HG02970 (cell line): ENCODE measurements around the gene CYSRT1.
"Not testable (repeated sequence)": the region's sequence is repeated elsewhere in the genome, so short reads cannot be mapped to it uniquely, and the experiment has no call there.

Source experiments
- ATAC-seq: cut with Tn5 transposase; IDR thresholded peaks from one replicate; pipeline ENCODE4 v1.9.1; 2021; ENCODE audit warnings: mild to moderate bottlenecking, moderate library complexity, moderate number of reproducible peaks; ENCODE audit not compliant: unreplicated experiment, low FRiP score

Gene CYSRT1

GRCh38 chr9:137234055-137234697, 9.2 kb downstream of the CYSRT1 start:
- ATAC-seq, result no peak

- no peak for ATAC-seq
Observed at GRCh38 chr9:137234758-137235423, 9.9 kb downstream of the CYSRT1 start.

GRCh38 chr9:137235424-137236237, 10.7 kb downstream of the CYSRT1 start:
- no peak for ATAC-seq

- no peak for ATAC-seq
Observed at GRCh38 chr9:137236238-137236935, 11.4 kb downstream of the CYSRT1 start.

- no peak for ATAC-seq
Observed at GRCh38 chr9:137236936-137237421, 12.0 kb downstream of the CYSRT1 start.

- no peak for ATAC-seq
Observed at GRCh38 chr9:137237759-137238726, 13.1 kb downstream of the CYSRT1 start.

GRCh38 chr9:137239541-137240200, 14.7 kb downstream of the CYSRT1 start:
- not testable (repeated sequence) for ATAC-seq

GRCh38 chr9:137240318-137240840, 15.4 kb downstream of the CYSRT1 start:
- peak; percentile 17 for ATAC-seq

- ATAC-seq, result peak; percentile 69
Observed at GRCh38 chr9:137240841-137241489, 16.0 kb downstream of the CYSRT1 start, which contains the start of gene TUBB4B. Gene TUBB4B, plus strand, starts transcription at chr9:137241287. Its CDS starts 74 bp downstream, at chr9:137241361.

GRCh38 chr9:137241490-137242268, 16.7 kb downstream of the CYSRT1 start:
- peak; percentile 7 for ATAC-seq

- no peak for ATAC-seq
Observed at GRCh38 chr9:137242269-137243203, 17.6 kb downstream of the CYSRT1 start.

GRCh38 chr9:137243266-137243625, 18.3 kb downstream of the CYSRT1 start:
- ATAC-seq, result not testable (repeated sequence)

- ATAC-seq, result no peak
Observed at GRCh38 chr9:137243626-137244485, 18.9 kb downstream of the CYSRT1 start.

- no peak for ATAC-seq
Observed at GRCh38 chr9:137244486-137245449, 19.8 kb downstream of the CYSRT1 start.
